ENCODE data around the gene ZNF608.

Gene ZNF608, protein sequence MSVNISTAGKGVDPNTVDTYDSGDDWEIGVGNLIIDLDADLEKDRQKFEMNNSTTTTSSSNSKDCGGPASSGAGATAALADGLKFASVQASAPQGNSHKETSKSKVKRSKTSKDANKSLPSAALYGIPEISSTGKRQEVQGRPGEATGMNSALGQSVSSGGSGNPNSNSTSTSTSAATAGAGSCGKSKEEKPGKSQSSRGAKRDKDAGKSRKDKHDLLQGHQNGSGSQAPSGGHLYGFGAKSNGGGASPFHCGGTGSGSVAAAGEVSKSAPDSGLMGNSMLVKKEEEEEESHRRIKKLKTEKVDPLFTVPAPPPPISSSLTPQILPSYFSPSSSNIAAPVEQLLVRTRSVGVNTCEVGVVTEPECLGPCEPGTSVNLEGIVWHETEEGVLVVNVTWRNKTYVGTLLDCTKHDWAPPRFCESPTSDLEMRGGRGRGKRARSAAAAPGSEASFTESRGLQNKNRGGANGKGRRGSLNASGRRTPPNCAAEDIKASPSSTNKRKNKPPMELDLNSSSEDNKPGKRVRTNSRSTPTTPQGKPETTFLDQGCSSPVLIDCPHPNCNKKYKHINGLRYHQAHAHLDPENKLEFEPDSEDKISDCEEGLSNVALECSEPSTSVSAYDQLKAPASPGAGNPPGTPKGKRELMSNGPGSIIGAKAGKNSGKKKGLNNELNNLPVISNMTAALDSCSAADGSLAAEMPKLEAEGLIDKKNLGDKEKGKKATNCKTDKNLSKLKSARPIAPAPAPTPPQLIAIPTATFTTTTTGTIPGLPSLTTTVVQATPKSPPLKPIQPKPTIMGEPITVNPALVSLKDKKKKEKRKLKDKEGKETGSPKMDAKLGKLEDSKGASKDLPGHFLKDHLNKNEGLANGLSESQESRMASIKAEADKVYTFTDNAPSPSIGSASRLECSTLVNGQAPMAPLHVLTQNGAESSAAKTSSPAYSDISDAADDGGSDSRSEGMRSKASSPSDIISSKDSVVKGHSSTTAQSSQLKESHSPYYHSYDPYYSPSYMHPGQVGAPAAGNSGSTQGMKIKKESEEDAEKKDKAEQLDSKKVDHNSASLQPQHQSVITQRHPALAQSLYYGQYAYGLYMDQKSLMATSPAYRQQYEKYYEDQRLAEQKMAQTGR (N-terminal part only)

DNA sequence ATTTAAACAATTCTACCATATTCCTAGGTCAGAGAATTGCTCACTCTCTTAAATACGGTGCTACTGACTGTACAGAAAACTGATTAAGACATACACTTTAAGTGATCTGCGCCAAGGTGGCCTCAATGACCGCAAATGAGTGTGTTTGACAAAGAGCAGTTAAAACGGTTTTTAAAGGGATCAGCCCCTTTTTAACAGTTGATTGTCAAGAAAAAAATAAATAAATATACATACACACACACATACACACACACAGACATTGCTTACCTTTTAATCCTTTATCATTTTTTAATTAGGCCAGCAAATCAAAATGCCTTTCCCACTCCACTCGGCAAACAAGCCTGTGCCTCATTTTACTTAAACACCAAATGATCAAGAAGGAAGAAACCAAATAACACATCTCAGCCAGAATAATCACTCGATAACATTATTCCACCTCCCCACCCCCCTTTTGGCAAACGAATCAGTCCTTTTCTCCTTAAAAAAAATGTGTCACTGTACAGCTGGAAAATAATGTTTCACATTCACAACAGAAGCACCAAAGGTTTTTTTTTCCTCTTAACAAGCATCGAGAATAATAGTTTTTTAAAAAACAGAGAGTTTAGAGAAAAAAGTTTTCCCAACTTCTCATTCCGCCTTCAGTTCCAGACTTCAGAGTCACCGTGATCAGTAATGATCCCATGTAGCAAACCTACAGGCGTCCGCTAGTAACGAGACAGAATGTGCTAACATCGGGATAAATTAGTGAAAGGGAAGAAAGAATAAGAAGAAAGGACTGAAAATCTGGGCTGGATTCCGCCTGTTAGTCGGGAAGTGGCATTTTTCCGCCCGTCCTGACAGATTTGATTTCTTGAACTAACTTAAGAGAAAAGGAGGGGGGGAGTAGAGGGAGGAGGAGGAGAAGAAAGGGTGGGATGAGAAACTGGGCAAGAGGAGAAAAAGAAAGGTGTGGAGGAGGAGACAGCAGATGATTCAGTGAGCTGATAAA is at the start of gene ZNF608:
Gene ZNF608 (minus strand): TSS at position 712 of the 988 bp plus-strand sequence. CDS start 1,650 bp downstream, outside the sequence.
- DNase-seq: no peak

DNA sequence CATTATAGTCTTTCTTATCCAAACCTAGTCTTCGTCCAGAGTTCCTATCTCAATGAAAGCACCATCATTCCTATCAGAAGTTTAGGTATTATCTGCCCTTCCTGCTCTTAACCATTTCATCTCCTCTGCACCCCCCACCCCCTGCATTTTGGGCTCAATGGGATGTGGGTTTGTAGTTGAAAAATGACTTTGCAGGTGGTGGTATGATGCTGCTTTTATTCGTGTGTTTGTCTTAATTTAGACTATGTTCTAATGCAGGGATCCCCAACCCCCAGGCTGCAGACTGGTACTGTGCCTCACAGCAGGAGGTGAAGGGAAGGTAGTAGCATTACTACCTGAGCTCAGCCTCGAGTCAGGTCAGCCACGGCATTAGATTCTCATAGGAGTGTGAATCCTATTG is 49.4 kb upstream of the ZNF608 start:
- DNase-seq: no peak

DNA sequence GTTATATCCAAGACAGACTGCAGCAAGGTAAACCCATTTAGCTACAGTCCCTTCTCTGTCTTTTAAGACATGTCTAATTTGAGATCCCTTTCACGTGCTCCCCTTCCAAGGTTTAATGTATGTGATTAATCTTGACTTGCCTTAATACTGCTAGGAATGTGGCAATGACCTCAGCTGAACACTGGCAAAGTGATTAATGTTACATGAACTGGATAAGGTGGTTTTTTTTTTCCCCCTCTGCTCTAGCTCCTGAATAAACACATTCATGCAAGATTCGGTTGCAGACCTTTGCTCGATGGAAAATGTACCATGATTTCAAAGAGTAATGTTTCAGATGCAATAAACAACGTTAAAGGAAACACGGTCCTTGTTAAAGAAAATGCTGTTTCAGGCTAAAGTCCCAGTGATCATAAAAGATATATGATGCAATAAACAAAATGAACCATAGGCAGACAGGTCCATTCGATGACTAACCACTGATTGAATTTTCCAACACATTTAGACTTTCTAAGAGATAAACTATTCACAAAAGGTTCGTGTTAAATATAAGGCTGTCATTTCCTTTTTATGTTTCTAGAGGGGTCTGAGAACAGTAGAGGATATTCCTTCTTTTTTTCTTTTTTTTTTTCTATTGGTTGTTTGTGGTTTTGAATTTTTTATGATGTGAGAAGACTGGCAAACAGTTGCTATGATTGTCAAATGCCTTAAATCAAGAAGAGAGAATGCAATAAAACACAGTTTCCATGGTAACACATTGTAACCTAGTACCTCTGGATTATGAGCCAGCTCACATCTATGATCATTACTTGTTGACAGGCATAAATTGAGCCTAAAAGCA is 44.7 kb upstream of the ZNF608 start:
- no peak for DNase-seq

DNA sequence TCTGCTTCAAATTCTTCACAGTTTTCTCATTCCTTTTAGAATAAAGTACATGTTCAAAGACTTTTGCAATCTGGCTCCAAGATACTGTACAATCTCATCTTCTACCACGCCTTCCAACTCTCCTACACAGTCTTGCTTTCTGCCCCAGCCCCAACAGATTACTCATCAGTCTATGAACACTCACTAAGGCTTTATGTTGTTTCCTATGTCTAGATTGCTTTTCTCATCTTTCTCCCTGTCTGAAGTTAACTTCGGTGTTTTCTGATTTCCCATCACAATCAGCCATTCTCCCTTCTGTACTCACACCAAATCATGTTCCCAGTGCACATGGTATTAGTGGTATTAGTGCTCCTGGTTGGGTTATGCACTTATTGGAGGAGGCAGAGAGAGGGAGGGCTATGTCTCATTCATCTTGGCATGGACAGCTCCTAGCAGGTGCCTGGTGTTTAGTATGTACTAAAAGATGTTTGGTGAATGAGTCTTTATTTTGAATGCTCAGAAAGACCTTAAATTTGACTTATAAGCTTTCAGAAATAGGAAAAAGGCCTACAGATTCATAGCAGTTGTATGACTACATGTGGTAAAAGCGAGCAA is 44.0 kb upstream of the ZNF608 start:
- DNase-seq: no peak

DNA sequence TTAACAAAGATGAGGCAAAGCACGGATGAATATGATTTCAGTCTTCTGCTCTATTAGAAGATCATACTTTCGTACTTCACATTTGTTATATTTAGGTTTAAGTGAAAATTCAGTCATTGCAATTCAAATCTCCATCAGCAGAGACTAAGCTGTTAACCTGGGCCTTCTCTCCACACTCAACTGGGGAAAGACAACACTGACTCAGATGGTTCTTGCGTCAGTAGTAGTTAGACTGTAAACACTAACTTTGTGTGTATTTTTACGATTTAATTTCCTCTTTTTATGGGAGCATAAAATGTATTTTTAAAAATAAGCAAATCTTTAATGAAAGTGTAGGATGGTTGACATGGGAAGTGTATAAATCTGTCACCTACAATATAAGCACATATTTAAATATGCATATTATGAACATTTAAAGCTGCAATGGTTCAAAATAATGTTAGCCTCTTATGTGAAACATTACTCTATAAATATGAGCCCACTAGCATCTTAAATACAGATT is 42.7 kb upstream of the ZNF608 start:
- no peak for DNase-seq

DNA sequence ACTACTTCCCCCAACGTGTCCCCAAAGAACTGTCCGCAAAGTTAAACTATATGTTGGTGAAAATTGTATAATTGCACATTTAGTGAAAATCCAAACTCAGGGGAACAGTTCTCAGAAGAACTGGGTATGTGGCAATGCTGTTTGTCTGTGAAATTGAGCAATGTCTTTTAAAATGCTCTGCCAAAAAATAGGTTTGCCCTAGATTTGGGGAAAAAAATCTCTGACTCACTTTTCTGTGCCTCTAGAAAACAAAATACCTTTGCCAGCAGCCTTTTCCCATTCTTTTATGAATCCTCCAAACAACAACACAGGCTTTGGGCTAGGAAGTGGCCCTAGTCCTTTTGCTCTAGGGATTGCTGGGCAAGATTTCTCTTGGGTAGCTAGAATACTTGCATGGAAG is 37.4 kb upstream of the ZNF608 start:
- no peak for DNase-seq

DNA sequence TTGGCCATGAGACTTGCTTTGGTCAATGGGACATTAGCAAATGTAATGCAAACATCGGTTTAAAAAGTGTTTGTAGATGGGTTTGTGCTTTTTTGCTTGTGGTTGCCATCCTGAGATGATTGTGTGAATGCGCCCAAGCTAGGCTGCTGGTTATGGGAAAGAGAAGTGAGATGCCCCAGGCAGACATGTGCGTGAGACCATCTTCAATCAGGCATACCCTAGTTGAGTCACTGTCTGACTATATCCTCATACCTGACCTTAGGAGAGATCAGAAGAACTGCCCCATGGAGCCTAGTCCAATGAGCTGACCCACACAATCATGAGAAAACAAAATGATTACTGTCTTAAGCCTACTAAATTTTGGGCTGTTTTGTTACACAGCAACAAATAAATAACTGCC is 36.8 kb upstream of the ZNF608 start:
- no peak for DNase-seq

DNA sequence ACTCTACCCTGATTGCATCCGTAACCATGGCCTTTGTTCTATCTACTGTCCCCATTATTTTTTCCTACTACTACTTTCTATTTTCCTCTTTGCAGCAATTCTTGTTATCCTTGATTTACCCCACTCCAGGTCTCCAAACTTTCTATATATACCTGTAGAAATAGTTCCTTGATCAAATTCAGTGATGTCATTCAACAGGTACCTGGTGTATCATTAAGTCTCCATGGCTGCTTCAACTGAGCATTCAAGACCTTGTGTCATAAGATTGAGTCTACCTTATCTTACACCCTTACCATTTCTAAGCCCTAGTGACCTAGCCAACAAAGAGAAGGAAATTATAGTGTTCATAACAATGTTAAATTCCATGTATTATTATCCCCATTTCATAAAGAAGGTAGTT is 35.8 kb upstream of the ZNF608 start:
- DNase-seq: no peak

DNA sequence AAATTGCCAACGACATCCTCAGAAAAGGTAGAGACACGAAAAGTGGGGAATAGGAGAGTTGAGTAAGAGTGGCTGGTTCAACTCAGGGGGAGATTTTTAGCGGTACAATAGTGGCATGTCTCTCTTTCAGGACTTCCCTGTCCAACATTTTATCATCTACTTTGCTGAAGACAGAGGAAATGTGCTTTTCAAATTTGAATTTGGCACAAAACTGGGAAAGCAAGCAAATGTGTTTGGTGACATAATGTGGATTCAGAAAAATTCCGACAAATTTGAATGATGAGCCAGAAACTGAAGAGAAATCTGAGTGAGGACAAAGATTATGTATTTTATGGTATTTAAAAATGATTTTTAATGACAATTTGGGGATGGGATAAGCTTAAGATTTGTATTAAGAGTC is 33.6 kb upstream of the ZNF608 start:
- DNase-seq: no peak

DNA sequence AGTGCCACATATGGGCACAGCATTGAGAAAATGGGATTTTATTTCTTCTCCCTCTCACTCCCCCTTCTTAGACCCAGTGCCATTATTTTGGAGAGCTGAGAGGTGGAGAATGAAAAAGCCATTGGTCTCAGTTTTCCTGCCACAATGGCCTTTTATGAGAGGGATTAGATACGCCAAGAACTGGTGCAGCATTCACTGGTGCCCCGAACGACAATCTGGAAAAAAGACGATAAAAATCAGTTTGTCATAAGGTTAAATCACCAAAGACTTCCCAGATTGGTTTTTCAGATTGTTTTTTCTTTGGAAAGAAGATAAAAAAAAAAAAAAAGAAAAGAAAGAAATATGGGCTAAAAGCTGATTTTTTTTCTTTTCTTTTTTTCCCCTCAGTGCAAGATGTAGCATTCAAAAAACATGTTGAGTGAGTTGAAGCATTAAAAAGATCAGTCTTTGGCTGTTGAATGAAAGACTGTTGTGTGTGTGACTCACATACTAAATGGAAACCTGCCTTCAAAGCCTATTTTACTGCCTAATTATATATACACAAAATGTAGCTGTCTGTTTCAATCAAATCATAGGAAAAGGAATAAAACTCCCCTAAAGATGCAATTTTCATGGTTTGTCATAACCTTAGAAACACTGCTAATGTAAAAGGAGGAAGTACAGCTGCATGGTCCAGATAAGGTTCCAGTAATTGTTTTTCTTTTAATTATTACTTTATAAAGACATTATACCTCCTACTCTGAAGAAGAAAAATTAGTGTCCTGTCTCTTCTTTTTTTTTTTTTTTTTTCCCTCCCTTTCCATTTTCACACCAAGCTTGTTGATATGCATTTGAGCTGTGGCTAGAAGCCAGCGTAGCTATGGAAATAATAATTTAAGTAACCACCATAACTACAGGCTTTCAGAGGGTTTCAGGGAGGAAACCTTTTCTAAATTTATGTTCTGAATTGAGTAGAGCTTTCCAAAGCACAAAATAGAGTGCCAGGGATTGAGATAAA is 27.2 kb upstream of the ZNF608 start:
- no peak for DNase-seq

DNA sequence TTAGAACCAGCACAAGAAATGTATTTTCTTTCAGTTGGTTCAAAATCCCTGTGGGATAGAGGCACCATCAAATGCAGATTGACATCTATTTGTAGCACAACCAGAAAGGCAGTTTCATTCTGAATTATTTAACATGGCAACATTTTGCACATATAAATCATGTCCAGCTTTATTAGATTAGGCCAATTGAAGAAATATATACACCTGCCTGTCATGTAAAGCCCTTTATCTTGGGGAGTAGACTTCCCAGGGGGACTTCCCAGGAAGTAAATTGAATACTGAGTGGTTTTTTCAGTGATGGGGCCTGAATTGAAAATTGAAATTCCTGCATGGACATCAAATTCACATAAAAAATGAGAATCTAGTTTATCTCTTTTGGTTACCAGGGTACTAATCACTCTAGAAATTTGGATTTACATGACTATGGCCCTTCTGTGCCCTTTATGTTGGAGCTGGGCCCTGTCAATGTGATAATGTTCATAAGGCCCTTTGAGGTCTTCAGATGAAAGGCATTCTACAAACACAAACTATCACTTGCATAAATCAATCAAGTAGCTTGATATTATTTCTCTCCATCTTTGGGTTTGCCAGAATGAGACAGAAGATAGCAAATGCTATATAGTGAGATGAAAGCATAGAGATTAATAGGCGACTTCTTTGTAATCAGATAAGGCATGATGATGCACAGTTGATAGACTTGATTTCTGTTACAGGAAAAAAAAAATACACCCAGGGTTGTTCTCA is 26.2 kb upstream of the ZNF608 start:
- DNase-seq: no peak

DNA sequence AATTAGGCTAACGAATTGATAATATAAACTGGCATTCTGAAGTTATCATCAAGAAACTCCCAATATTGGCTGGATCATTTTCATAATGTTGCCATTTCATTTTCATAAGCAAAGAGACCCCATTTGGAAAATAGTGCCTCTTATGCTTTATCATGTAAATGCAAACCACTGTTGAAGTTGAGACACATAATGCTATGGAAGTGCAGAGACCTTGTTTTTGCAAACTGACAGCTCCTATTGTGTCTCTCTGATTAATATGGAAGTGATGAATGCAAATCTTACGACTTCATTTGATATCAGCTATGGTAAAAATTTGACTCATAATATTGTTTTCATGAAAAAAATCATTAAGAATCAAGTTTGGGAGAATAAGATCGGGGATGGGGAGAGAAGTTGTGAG is 25.3 kb upstream of the ZNF608 start:
- DNase-seq: no peak

DNA sequence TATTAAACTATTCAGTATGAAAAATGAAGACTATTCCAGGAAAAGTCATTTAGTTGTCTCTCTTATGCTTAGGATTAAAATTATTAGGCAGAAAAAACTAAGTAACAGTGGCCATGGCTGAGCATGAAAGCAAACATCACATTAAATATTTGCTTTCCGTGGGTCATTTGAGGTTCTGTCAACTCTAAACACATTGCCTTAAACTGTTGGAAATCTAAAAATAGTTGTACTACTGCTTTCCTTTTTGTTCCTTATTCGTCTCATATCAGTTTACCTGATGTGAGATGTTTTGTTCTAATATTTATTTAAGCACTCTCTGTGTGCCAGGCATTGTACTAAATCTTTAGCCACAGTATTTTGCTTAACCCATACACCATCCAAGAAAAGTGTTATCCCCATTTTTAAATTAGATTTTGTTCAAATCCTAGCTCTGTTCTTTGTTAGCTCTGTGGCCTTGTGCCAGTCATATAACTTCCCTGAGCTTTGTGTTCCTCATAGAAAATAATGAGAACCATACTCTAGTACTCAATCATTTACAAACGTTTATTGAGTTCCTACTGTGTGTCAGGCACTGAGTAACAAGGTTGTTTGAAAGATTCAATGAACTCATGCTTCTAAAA is 18.7 kb upstream of the ZNF608 start:
- no peak for DNase-seq

DNA sequence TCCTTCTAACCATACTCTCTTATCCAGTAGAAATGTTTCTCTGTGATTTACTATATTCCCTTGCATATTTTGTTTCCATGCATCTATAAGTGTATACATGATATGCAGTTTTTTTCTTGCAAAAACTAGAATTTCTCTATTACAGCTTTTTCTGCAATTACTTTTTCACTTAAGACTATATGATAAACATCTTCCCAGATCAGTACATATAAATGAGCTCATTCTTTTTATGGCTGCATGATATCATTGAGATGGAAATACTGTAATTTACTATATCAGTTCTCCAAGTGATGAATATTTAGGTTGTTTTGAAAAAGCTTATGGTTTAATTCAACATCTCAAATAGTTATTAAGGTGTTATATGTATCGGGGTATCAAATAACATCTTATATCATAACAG is 18.1 kb upstream of the ZNF608 start:
- no peak for DNase-seq

DNA sequence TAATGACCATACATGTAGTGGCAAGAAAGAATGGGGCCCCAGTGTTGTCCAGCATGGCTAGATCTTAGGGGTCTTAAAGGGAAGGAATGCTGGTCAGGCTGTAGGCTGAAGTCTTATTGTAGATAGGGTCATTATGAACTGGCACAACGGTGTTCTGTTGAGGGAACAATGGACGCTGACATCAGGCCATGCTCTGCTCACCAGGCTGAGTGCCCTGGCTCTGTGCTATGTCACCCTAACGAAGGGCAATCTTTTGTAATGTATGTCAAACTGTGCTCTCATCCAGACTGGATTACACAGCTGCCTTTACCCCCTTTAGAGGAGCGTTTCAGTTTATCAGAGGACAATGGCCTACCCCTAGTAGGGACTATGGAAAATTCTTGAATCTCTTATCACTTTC is 14.6 kb upstream of the ZNF608 start:
- DNase-seq: no peak

DNA sequence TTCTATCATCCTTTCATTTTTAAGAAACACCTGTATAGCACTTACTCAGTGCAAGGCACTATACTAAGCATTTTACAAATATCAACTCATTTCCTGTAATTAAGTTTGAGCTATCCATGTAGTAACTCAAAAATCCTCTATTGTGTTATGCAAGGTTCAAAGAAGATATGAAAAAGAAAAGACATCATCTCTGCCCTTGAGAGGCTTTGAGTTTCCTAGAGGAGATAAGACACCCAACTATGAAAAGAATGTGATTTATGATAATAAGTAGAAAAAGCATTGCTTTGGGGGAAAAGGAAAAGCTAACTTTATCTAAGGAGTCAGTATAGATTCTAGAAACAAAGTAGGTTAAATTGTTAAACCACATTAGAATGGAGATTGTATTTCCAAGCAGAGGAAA is 14.2 kb upstream of the ZNF608 start:
- DNase-seq: no peak

DNA sequence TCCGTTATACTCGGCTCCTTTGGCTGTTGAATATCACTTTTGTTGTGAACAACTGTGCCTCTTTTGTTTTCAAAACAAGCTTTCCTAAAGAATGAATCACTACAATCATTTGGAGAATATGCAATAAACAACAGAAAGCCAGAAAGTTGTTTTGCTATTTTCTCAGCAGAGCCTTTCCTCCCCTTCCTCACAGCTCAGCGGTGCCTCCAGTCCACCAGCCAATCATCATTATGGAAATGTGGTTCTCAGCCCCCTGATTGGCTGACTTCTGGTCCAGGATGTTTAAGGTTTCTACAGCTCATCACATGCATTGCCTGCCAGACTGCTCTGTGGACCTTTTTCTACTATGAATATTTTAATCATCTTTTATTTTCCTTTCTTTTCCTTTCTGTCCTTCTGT is 9.1 kb upstream of the ZNF608 start:
- no peak for DNase-seq

DNA sequence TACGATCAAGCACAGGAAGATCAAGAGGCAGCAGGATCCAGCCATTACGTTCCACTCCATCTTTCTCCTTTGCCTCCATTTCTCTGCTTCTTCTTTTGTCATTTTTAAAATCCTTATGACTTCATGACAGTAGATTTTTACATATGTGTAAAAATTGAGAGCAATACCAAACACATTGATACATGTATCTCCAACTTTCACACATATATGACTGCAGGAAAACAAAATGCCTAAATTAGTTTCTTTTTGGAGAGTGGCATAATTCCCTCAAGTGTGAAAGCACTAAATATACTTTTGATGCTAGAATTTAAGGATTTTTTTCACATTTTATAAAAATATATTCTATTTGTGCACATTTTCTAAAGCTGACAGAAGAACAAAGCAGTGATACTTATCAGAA is 8.6 kb upstream of the ZNF608 start:
- no peak for DNase-seq
